ENCODE data around the gene KIT.

DNA sequence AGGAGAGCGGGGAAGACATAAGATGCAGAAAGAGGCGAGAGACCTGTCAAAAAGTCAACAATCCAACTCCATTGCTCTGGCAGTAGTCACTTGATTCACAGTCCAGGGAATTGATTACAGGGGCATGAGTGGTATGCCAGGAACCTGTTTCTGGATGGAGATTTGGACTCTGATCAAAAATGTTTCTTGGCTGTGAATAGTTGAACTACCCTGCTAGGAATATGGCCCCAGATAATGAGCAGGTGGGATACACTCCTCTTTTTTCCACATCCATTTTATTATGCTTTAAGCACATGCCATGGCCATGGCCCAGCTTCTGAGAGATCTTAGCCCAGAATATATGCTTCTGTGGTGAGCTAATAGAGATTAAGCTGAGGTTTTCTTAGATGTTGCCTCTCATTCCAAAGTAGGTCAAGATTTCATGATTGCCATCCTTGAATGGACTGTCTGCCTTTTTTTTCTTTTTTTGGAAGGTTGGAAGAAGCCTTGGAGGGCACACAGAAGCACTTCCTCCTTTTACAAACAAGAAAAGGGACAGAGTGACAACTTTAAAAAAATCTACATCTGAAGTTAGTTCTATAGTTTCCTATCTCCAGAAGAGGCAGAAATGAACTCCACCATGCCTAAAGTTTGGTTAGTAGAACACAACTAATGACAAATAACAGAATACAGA is 121.9 kb downstream of the KIT start:
- TF ChIP-seq EP300 (IDR thresholded peaks at IDR 0.05) (no peak), POLR2AphosphoS5 (IDR thresholded peaks at IDR 0.05) (no peak), POLR2A (IDR thresholded peaks at IDR 0.05) (no peak)
- TF ChIP-seq, protein P1, sequence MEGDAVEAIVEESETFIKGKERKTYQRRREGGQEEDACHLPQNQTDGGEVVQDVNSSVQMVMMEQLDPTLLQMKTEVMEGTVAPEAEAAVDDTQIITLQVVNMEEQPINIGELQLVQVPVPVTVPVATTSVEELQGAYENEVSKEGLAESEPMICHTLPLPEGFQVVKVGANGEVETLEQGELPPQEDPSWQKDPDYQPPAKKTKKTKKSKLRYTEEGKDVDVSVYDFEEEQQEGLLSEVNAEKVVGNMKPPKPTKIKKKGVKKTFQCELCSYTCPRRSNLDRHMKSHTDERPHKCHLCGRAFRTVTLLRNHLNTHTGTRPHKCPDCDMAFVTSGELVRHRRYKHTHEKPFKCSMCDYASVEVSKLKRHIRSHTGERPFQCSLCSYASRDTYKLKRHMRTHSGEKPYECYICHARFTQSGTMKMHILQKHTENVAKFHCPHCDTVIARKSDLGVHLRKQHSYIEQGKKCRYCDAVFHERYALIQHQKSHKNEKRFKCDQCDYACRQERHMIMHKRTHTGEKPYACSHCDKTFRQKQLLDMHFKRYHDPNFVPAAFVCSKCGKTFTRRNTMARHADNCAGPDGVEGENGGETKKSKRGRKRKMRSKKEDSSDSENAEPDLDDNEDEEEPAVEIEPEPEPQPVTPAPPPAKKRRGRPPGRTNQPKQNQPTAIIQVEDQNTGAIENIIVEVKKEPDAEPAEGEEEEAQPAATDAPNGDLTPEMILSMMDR (IDR thresholded peaks at IDR 0.05), result no peak
